ENCODE measurements around the gene KRTAP4-2.

DNA sequence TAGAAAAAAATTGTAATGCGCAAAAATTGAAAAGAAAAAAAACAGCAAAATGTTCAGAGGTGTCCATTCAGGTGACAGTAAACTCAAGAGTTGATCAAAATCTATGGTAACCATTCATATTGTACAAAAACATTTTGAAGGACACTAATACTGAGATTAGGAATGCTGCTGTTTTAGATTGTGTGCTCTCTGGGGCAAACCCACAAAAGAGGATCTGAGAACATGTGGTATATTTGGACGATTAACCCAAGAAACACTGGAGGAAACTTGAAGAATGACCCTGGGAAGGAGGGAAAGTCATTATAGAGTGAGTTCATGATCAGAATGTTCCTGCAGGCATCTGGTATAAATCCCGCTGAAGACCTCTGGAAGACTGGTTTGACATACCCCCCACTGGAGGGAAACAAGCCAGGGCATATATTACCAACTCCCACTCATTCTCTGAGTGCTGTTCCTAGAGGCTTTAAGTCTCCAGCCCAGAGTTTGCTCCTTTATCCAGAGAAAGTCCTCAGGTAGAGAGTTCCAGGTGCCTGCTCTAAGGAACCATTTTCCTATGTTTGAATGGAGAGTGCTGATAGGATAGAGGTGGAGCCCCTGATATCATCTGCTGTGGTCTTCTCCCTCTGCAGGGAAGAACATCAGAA, 1.2 kb downstream of the KRTAP4-2 start:
- TF ChIP-seq ESRRG (CRISPR knock-in tag; IDR thresholded peaks at IDR 0.05) (no peak), ISL1 (CRISPR knock-in tag; IDR thresholded peaks at IDR 0.05) (no peak), ZFP3 (CRISPR knock-in tag; IDR thresholded peaks at IDR 0.05) (no peak), GLIS3 (CRISPR knock-in tag; IDR thresholded peaks at IDR 0.05) (no peak)
- TF ChIP-seq, protein P1, sequence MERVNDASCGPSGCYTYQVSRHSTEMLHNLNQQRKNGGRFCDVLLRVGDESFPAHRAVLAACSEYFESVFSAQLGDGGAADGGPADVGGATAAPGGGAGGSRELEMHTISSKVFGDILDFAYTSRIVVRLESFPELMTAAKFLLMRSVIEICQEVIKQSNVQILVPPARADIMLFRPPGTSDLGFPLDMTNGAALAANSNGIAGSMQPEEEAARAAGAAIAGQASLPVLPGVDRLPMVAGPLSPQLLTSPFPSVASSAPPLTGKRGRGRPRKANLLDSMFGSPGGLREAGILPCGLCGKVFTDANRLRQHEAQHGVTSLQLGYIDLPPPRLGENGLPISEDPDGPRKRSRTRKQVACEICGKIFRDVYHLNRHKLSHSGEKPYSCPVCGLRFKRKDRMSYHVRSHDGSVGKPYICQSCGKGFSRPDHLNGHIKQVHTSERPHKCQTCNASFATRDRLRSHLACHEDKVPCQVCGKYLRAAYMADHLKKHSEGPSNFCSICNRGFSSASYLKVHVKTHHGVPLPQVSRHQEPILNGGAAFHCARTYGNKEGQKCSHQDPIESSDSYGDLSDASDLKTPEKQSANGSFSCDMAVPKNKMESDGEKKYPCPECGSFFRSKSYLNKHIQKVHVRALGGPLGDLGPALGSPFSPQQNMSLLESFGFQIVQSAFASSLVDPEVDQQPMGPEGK (CRISPR knock-in tag; IDR thresholded peaks at IDR 0.05; ENCODE audit: borderline replicate concordance), result no peak
- TF ChIP-seq, protein P2, sequence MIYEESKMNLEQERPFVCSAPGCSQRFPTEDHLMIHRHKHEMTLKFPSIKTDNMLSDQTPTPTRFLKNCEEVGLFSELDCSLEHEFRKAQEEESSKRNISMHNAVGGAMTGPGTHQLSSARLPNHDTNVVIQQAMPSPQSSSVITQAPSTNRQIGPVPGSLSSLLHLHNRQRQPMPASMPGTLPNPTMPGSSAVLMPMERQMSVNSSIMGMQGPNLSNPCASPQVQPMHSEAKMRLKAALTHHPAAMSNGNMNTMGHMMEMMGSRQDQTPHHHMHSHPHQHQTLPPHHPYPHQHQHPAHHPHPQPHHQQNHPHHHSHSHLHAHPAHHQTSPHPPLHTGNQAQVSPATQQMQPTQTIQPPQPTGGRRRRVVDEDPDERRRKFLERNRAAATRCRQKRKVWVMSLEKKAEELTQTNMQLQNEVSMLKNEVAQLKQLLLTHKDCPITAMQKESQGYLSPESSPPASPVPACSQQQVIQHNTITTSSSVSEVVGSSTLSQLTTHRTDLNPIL (CRISPR knock-in tag; IDR thresholded peaks at IDR 0.05; ENCODE audit: low read depth), result no peak

All from SK-N-SH treated with all-trans-retinoic acid at 6 μM for 48 hours (cell line).